T-helper 9 cell (primary cell): Measurements from ENCODE around the gene DYNC1H1.

ENCODE experiments used
- DNase-seq: peaks from one replicate; pipeline ENCODE4 v3.0.0-alpha.2; 2020

Gene DYNC1H1

DNA sequence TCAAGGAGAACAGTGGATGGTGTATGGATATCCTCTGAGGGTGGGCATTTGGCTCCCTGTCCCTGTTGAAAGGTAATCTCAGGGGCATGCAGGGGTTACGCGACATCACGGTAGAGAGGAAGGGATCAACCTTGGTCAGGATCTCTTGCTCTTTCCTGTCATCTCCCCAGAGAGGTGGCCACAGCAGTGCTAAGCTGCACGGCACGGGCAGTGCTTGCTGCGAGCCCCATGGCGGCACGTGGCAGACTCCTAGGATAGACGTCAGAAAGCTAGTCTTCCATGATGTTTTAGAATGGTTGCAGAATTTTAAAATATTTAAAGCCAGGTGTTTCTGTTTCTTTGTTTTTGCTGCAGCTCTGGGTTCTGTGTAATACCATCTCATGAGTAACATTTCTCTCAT, 41.0 kb downstream of the DYNC1H1 start:
- no peak for DNase-seq

DNA sequence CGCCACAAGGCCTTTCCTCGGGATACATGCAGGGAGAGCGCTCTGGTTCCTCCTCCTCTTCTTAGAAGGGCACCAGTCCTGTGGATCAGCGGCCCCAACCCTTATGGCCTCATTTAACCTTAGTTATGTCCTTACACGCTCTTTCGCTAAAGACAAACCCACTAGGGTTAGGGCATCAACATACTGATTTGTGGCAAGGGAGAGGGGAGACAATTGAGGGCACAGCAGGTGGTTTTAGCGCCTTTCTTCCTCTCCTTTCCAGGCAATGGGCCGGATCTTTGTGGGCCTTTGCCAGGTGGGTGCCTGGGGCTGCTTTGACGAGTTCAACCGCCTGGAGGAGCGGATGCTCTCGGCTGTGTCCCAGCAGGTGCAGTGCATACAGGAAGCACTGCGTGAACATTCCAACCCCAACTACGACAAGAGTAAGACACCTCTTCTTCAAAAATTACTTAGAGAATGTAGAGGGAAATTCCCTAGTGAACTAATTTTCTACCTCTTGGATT, 43.6 kb downstream of the DYNC1H1 start:
- no peak for DNase-seq

DNA sequence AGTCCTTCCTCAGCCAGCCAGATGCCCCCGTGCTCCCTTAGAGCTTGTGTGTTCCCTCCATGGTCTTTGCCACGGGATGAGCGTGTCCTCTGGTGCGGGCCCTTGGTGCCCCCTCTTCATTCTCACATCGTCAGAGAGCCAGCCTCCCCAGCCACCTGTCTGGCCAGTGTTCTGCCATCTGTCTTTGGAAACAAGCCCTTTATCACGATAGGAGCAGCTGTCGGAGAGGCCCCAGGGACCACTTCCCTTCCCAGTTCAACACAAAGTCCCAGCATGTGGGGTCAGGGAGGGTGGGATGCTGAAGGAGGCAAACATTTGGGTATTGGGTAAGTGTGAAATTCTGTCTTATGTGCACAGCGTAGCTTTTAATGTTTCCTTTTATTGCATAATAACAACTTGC, 44.5 kb downstream of the DYNC1H1 start:
- no peak for DNase-seq

DNA sequence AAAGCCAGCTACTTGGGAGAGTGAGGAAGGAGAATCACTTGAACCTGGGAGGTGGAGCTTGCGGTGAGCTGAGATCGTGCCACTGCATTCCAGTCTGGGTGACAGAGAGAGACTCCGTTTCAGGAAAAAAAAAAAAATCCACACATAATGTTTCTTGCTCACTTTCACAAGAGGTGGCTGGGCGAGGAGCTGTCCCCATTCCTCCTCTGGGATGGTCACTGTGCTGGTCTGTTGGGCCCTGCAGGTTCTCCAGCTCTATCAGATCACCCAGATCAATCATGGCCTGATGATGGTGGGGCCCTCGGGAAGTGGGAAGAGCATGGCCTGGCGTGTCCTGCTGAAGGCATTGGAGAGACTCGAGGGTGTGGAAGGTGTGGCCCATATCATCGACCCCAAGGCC, 47.3 kb downstream of the DYNC1H1 start:
- DNase-seq: no peak

DNA sequence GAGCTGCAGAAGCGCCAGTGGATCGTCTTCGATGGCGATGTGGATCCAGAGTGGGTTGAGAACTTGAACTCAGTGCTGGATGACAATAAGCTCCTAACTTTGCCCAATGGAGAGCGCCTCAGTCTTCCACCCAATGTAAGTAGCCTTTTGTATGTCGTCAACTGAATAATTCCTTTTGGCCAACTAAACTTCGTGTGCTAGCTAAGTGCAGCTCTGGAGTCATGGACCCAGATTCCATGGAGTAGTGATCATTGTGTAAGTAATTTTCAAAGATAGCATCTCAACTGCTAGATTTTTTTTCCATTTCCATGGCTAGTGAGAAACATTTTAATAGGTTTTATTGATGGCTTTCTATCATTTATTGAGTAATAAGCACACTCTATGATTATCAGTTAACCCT, 48.0 kb downstream of the DYNC1H1 start:
- DNase-seq: no peak

DNA sequence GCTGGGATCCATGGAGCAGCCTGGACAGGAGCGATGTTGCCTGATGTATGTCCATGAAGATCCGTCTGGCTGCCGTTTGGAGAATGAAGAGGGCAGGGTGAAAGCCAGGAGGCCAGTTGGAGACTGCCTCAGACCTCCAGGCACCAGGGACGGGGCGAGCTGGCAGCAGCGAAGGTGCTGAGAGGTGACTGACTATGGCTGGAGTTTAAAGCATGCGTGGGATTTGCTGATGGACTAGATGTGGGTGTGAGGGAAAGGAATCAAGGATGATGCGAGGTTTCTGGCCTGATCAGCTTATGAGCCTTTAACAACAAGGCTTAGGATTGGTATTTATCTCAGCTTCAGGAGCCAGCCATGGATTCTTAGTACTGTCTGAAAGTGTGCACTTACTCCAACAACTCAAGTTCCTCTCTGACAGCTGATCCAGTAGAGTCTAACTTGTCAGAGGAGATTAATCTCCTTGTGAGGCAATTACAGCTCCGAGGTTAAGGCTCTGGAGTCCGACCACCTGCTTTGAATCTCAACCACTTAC, 49.4 kb downstream of the DYNC1H1 start:
- DNase-seq: no peak

DNA sequence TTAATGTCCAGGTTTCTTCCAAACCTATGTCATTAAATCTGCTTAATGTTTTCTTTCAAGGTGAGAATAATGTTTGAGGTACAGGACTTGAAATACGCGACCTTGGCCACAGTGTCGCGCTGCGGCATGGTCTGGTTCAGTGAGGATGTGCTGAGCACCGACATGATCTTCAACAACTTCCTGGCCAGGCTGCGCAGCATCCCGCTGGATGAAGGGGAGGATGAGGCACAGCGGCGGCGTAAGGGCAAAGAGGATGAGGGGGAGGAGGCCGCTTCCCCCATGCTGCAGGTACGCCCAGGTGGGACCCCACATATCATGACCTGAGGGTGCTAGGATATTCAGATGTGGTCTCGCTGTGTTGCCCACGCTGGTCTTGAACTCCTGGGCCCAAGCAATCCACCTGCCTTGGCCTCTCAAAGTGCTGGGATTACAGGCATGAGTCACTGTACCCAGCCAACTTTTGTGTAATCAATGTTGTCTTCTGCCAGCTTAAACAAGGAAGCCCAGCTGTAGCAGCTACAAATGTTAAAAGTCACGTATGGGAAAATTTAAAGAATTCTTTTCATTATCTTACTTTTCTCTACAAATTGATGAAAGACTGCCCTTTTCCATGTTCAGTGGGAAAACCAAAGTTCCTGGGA, 50.8 kb downstream of the DYNC1H1 start:
- DNase-seq: no peak

DNA sequence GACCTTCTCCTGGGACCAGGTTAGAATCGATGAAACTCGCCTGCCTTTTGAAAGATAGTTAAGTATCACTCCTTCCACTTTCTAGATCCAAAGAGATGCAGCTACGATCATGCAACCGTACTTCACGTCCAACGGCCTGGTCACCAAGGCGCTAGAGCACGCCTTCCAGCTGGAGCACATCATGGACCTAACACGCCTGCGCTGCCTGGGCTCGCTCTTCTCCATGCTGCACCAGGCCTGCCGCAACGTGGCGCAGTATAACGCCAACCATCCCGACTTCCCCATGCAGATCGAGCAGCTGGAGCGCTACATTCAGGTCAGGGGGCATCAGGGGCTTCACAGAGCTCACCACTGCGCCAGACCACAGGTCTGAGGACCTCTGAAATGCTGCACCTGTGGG, 51.4 kb downstream of the DYNC1H1 start:
- DNase-seq: no peak

DNA sequence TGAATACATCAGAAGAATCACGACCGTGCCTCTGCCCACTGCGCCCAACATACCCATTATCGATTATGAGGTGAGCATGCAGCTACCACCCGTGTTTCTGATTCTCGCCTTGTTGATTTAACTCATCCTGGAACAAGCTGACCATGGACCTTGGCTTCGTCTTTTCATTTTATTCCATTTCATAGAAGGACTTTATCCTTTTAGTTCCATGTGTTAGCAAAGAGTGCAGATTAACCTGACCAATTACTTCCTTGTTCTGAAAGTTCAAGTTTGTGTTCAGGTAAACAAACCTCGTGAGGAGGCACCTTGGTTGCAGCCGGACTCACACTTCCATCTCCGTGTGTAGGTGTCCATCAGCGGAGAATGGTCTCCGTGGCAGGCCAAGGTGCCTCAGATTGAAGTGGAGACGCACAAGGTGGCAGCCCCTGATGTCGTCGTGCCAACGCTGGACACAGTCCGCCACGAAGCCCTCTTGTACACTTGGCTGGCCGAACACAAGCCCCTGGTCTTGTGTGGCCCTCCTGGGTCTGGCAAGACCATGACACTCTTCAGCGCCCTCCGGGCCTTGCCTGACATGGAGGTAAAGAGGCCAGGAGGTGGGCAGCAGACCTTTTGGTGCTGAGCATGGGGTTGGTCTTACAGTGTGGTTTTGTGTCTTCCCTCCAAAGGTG, 52.2 kb downstream of the DYNC1H1 start:
- DNase-seq: no peak

DNA sequence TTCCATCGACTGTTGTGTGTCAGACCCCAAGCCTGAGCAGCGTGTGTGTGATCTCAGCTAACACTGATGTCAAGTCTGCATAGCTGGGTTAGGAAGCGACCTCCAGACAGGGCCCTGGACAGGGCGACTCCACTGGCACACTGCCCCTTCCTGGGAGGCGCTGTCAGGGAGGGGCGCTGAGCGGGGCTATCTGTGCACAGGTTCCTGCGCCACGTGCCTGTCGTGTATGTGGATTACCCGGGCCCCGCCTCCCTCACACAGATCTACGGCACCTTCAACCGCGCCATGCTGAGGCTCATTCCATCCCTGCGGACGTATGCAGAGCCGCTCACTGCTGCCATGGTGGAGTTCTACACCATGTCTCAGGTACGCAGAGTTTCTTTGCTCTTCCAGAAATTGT, 53.9 kb downstream of the DYNC1H1 start:
- no peak for DNase-seq

DNA sequence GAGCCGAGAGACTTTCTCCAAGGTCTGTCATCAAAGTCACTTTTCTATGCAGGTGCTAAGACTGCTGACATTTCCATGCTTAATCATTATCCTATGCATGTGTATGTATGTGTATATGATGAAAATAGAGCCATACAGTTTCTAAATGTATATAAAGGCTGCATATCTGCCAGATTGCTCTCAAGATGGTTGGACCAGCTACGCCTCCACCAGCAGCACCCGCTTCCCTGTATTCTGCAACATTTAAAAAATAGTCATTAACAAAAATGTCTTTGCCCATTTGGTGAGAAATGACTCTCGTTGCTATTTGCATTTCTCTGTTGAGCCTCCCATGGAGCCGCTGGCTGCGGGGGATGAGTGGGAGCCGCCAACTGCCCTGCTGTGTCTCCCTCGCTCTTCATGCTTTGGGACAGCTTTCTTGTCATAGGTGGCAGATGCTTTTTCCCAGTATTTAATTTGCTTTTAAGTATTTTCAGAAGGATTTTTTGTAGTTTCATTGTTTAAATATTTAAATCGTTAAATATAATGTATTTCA, 54.7 kb downstream of the DYNC1H1 start:
- no peak for DNase-seq

DNA sequence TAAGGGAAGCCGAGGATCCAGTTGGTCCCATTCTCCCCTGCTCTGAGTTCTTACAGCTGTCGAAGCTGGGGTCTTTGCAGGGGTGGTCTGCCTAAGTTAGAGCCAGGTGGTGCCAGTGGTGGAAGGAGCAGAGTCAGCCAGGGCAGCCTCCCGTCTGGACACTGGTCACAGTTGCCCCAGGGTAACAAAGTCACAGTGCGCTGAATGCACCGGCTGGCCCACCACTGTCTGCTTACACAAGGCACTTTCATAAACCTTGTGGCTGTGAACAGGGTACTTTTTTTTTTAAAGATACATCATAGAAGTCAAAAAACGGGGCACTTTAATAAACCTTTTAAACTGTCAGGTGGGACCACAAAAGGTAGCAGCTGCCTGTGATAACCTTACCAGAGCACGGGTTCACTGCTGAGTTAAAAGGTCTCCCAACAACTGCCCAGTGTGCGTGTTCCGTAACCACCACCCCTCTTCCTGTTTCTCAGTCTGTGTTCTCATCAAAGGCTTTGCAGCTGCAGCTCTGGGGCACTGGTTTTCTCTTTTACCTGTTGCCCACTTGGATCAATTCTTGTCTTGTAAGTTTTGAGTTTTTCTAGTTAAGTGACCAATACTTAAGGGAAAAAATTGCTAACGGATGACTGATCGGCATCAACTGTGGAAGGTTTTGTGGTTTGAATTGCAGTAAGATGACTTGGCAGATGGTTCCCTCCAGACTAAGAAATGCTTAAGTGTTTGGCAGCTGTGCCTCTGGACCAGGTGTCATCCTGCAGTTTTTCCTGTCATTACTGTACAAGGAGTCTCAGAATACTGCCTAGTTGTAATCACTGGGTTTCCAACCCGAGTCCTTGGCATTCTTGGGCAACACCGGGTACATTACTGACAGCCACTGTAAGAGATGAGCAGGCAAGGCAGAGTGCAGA, 55.9 kb downstream of the DYNC1H1 start:
- DNase-seq: no peak

DNA sequence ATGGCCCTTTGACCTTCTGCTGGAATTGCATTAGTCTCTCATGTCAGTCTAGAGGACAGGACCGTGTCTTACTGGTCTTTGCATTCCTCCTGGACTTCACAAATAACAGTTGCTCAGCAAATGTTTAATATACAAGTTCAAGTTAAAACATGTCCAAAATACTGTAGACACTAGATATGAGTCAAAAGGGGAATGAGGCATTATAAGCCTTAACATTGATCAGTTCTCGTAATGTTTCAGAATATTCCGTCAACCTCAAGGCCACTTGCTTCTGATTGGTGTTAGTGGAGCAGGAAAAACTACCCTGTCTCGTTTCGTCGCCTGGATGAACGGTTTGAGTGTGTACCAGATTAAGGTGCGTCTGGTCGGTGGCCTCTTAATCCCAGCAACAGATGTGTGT, 62.6 kb downstream of the DYNC1H1 start:
- DNase-seq: no peak

DNA sequence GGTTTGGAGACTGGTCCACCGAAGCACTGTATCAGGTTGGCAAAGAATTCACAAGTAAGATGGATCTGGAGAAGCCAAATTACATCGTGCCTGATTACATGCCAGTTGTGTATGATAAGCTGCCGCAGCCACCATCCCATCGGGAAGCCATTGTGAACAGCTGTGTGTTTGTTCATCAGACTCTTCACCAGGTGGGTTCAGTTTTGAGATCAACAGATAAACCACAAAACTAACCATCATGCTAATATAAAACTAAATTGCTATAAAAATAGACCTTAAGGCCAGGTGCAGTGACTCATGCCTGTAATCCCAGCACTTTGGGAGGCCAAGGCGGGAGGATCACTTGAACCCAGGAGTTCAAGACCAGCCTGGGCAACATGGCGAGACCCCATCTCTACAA, 63.6 kb downstream of the DYNC1H1 start:
- DNase-seq: no peak

DNA sequence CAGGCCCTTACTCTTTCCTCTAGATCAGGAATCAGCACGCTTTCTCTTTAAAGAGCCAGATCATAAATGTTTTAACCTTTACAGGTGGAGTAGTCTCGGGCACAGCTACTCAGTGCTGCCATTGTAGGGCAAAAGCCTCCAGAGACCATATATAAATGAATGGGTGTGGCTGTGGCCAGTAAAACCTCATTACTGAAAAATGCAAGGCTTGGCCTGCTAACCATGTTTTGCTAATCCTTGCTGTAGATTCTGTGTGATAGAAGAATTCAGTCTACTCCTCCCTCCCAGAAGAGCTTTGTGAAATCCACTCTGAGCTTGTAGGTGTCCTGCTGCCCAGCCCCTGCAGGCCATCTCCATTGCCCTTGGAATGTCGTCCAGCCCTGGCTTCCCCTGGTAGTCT, 64.4 kb downstream of the DYNC1H1 start:
- no peak for DNase-seq

DNA sequence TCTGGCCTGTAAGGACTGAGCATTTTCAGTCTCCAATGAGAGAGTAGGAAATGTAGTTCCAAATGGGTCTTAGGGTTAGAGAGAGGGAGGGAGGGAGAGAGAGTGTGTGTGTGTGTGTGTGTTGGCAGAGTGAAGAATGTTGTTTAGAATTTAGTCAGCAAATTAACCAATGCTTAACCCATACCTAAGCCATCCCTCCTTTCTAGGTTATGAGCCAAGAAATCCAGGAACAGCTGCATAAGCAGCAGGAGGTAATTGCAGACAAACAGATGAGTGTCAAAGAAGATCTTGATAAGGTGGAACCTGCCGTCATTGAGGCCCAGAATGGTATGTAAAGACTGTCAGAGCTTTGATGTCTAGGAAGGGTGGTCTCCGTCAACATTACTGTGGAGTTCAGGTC, 65.6 kb downstream of the DYNC1H1 start:
- no peak for DNase-seq

DNA sequence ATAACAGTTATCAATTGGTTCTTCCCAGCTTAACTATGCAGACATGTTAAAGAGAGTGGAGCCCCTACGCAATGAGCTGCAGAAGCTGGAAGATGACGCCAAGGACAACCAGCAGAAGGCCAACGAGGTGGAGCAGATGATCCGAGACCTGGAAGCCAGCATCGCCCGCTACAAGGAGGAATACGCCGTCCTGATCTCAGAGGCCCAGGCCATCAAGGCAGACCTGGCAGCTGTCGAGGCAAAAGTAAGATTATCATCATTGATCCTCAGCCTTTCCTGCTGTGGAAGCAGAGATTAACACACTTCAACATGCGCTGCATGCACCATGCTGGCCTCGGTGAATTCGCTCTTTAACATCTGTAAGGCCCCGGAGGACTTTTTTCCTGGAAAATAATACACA, 68.9 kb downstream of the DYNC1H1 start:
- DNase-seq: no peak

DNA sequence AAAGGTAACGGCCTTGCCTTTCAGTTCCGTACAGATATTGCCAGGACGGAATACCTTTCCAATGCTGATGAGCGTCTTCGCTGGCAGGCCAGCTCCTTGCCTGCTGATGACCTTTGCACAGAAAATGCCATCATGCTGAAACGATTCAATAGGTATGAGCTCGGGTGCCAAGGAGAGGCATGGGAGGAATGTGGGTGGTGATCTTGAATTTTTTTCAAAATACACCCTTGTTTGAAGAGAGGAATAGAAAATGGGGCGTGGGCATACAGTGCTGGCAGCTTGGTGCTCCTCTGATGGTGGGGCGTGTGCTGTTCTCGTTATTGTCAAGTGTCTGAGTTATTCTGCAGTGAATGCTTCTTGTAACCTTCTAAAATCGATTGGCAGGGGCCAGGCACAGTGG, 69.9 kb downstream of the DYNC1H1 start:
- DNase-seq: no peak

DNA sequence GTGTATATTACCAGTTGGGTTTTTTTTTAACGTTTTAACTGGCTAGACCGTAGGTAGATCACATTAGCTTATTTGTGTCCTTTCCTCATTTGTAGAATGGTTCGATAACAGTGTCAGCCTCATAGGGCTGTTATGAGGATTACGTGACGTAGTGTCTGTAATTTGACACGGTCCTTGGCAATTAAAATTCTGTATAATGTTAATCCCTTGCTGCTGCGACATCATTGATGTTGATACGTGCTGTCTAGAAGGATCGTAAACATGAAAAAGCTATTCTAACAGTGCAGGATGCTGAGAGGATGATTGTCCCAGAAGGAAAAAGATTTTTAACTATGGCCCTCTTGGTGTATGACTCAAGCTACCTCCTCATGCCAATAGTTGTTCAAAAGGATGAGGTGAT, 71.5 kb downstream of the DYNC1H1 start:
- DNase-seq: no peak

DNA sequence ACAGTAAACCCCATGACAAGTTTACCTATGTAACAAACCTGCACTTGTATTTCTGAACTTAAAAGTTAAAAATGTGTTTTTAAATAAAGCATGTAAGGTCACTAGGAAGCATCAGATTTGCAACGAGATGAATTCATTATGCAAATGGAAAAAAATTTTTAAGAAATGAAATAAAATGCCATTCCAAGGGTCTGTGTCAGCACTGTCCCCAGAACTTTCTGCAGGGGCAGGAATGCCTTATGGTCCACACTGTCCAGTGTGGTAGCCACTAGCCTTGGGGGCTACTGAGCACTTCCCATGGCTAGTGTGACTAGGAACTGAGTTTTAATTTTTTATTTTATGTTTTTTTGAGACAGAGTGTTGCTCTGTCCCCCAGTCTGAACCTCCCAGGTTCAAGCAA, 73.3 kb downstream of the DYNC1H1 start:
- DNase-seq: no peak

DNA sequence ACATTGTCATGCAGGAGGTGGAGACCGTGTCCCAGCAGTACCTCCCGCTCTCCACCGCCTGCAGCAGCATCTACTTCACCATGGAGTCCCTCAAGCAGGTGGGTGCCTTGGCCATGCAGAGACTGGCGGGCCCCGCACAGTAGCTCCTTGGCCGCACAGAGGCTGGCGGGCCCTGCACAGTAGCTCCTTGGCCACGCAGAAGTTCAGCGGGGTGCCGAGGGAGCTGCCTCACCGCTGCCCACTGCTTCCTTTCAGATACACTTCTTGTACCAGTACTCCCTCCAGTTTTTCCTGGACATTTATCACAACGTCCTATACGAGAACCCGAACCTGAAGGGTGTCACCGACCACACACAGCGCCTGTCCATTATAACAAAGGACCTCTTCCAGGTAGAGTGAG, 74.8 kb downstream of the DYNC1H1 start:
- DNase-seq: no peak

DNA sequence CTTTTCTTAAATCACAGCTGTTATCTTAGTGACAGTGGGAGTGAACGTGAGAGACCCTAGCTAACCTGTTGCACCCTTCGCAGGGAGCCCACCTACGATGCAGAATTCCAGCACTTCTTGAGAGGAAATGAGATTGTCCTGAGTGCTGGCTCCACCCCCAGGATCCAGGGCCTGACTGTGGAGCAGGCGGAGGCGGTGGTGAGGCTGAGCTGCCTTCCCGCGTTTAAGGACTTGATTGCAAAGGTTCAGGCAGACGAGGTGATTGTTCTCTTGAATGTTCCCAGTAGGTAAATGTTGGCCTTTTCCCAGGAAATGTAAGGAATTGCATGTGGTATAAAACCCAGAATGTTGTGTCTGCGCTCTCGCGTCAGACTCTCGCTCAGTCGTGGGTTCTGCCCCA, 75.8 kb downstream of the DYNC1H1 start:
- DNase-seq: no peak

DNA sequence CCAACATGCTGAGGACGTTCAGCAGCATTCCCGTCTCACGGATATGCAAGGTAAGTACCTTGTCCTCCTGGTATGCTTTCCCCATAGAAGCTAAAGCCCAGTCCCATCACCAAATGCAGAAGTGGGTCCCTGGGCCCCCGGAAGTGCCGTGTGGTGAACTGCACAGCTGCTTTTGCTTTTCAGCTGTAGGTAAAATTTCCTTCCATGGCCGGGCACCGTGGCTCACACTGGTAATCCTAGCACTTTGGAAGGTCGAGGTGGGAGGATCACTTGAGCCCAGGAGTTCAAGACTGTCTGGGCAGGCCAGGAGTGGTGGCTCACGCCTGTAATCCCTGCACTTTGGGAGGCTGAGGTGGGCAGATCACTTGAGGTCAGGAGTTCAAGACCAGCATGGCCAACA, 78.3 kb downstream of the DYNC1H1 start:
- no peak for DNase-seq
